Stimulated activated effector memory CD8-positive, alpha-beta T cell treated with anti-CD3 and anti-CD28 coated beads, Interleukin-12 subunit alpha, Interleukin-12 subunit beta, amount 100 ng/mL, for 72 hours (primary cell): ENCODE data around the gene PTPN5.

Experiments
- ATAC-seq: fragments of 150-1000 bp; cut with Tn5 transposase; 2 replicates; pipeline ENCODE4 v1.10.0; 2021
- DNase-seq, 2 donors: peaks; one replicate each; pipeline ENCODE4 v3.0.0; 2021 to 2022; ENCODE audit warnings: low spot score in 2 of 2
- H3K27ac Mint-ChIP-seq: one replicate; pipeline ENCODE4 v1.8.0; 2022; ENCODE audit warnings: mild to moderate bottlenecking, mixed read lengths
- H3K36me3 Mint-ChIP-seq: one replicate; pipeline ENCODE4 v1.8.0; 2022; ENCODE audit warnings: mild to moderate bottlenecking, mixed read lengths
- H3K4me1 Mint-ChIP-seq: one replicate; pipeline ENCODE4 v1.8.0; 2022; ENCODE audit warnings: mixed read lengths
- H3K4me3 Mint-ChIP-seq: one replicate; pipeline ENCODE4 v1.8.0; 2022; ENCODE audit warnings: mild to moderate bottlenecking, mixed read lengths
- H3K9me3 Mint-ChIP-seq: one replicate; pipeline ENCODE4 v1.8.0; 2022; ENCODE audit warnings: mixed read lengths

PTPN5 gene

DNA sequence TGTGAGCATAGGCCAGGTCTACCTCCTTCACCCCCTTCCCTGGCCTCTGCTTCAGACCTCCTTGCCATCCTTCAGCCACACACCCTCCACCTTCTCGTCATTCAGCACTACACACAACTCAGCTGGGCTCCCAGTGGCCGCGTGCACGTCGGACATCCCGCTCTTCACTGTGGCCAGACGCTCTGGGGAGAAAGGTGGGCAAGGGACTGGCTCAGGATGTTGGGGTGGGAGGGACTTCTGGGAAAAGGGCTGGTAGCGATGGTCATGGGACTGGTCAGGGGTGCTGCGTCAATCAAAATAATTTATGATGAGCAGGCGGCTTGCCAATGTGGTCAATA lies 77.2 kb downstream of the PTPN5 start:
- no peaks in the 10 kb centered on the region for H3K36me3 Mint-ChIP-seq
- DNase-seq (no peak), ATAC-seq (no peak)
- no peaks in the 10 kb centered on the region for H3K9me3 Mint-ChIP-seq
- no peak overlapping the region for H3K27ac Mint-ChIP-seq
- H3K4me3 Mint-ChIP-seq = no peak overlapping the region
- H3K4me1 Mint-ChIP-seq = no peaks in the 10 kb centered on the region

DNA sequence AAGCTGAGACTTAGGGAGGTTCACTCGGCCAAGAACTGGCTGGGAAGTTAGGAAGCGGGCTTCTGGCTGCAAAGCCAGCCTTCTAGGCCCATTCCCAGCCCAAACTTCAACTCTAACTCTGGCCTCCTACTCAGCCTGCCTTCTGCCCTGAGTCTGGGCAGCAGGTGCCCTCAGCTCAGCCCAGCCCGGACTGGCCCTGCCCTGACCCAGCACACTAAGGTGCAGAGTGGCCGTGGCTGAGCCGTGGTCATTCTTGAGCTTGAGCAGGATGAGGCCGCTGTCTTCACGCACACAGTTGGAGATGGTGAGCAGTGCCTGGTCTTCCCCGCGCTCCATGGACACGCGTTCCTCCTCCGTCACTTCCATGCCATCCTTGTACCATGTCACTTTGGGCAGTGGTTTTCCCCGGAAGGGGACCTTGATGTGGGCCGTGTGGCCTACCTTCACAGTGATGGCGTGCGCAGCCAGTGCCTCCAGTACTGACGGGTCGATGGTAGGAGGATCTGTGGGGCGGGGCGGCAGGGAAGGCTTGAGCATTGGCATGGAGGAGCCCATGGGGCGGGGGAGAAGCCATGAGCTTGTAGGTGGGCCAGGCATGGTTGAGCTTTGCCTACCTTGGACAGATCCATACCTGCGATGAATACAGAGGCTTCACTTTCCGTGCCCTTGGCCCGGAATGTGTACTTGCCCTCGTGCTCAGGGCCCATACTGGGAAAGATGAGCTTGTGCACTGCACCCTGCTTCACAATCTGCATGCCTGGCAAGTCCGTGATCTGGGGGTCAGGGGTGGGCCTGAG lies 77.8 kb downstream of the PTPN5 start:
- no peaks in the 10 kb centered on the region for H3K36me3 Mint-ChIP-seq
- DNase-seq (no peak), ATAC-seq (no peak)
- no peak overlapping the region for H3K27ac Mint-ChIP-seq
- no peaks in the 10 kb centered on the region for H3K9me3 Mint-ChIP-seq
- H3K4me3 Mint-ChIP-seq = no peak overlapping the region
- H3K4me1 Mint-ChIP-seq = no peaks in the 10 kb centered on the region

GRCh38 chr11:18710545-18710944 lies 81.1 kb downstream of the PTPN5 start:
- H3K4me3 Mint-ChIP-seq = no peak overlapping the region
- ATAC-seq = peak; percentile 27
- DNase-seq = no peak
- no peaks in the 10 kb centered on the region for H3K9me3 Mint-ChIP-seq
- peak overlapping the region; percentile 7 for H3K27ac Mint-ChIP-seq
- H3K36me3 Mint-ChIP-seq = no peaks in the 10 kb centered on the region
- peaks cover 13% of the 10 kb centered on the region for H3K4me1 Mint-ChIP-seq

- no peak overlapping the region for H3K4me3 Mint-ChIP-seq
- H3K9me3 Mint-ChIP-seq = no peaks in the 10 kb centered on the region
- no peak for DNase-seq
- H3K4me1 Mint-ChIP-seq = peaks cover 24% of the 10 kb centered on the region
- no peak overlapping the region for H3K27ac Mint-ChIP-seq
- H3K36me3 Mint-ChIP-seq = no peaks in the 10 kb centered on the region
- no peak for ATAC-seq
Measured at GRCh38 chr11:18709414-18709813, 82.2 kb downstream of the PTPN5 start.

DNA sequence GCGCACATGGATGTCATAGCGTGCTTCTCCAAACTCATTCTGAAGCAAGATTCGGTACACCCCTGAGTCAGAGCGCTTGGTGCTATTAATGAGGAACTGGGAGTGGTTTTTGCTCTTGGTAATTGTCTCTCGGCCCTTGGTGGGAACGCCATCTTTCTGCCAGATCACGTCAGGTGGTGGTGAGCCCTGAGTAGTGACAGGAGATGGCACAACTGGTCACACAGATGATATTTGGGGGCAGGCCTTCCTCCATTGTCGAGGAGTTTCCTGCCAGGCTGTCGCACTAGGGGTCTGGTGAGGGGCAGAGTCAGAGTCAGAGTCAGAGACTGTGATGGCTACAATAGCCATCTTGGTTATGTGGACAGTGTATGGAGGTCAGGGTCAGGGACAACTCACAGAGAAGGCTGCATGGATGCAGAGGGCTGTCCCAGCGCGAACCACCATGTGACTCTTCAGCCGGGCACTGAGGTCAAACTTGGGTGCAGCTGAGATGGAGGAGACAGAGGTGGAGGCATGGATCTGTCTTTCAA lies 83.7 kb downstream of the PTPN5 start:
- Mint-ChIP-seq H3K9me3 (no peaks in the 10 kb centered on the region), H3K36me3 (no peaks in the 10 kb centered on the region), H3K4me1 (peaks cover 27% of the 10 kb centered on the region), H3K4me3 (no peak overlapping the region), H3K27ac (no peak overlapping the region)
- DNase-seq = no peak
- no peak for ATAC-seq

- ATAC-seq = peak; percentile 76
- Mint-ChIP-seq H3K9me3 (no peaks in the 10 kb centered on the region), H3K27ac (peak overlapping the region; percentile 89), H3K4me1 (peaks cover 27% of the 10 kb centered on the region), H3K4me3 (peak overlapping the region; percentile 79), H3K36me3 (no peaks in the 10 kb centered on the region)
- DNase-seq = no peak
Measured at GRCh38 chr11:18706330-18707243, 85.0 kb downstream of the PTPN5 start.

GRCh38 chr11:18705651-18706281 lies 85.8 kb downstream of the PTPN5 start:
- peak; percentile 57 for ATAC-seq
- Mint-ChIP-seq H3K9me3 (no peaks in the 10 kb centered on the region), H3K27ac (peak overlapping the region; percentile 89), H3K4me1 (peaks cover 27% of the 10 kb centered on the region), H3K4me3 (peak overlapping the region; percentile 79), H3K36me3 (no peaks in the 10 kb centered on the region)
- DNase-seq = no peak

- ATAC-seq (no peak), DNase-seq (no peak)
- Mint-ChIP-seq H3K36me3 (no peaks in the 10 kb centered on the region), H3K27ac (no peak overlapping the region), H3K4me3 (peak overlapping the region; percentile 79), H3K4me1 (peaks cover 34% of the 10 kb centered on the region), H3K9me3 (no peaks in the 10 kb centered on the region)
Measured at GRCh38 chr11:18704698-18705097, 86.9 kb downstream of the PTPN5 start.

- peaks cover 39% of the 10 kb centered on the region for H3K4me1 Mint-ChIP-seq
- H3K27ac Mint-ChIP-seq = no peak overlapping the region
- no peaks in the 10 kb centered on the region for H3K9me3 Mint-ChIP-seq
- no peaks in the 10 kb centered on the region for H3K36me3 Mint-ChIP-seq
- ATAC-seq (no peak), DNase-seq (no peak)
- H3K4me3 Mint-ChIP-seq = no peak overlapping the region
Measured at GRCh38 chr11:18704045-18704645, 87.5 kb downstream of the PTPN5 start.

GRCh38 chr11:18703001-18703763 lies 88.4 kb downstream of the PTPN5 start:
- no peak for DNase-seq
- ATAC-seq = no peak
- H3K9me3 Mint-ChIP-seq = no peaks in the 10 kb centered on the region
- no peak overlapping the region for H3K4me3 Mint-ChIP-seq
- H3K4me1 Mint-ChIP-seq = peaks cover 43% of the 10 kb centered on the region
- no peaks in the 10 kb centered on the region for H3K36me3 Mint-ChIP-seq
- no peak overlapping the region for H3K27ac Mint-ChIP-seq

GRCh38 chr11:18701614-18702216 lies 89.9 kb downstream of the PTPN5 start:
- ATAC-seq = no peak
- Mint-ChIP-seq H3K4me1 (peaks cover 46% of the 10 kb centered on the region), H3K9me3 (no peaks in the 10 kb centered on the region), H3K4me3 (no peak overlapping the region), H3K36me3 (no peaks in the 10 kb centered on the region), H3K27ac (no peak overlapping the region)
- DNase-seq = no peak

- no peak overlapping the region for H3K4me3 Mint-ChIP-seq
- no peak overlapping the region for H3K27ac Mint-ChIP-seq
- peaks cover 40% of the 10 kb centered on the region for H3K4me1 Mint-ChIP-seq
- no peaks in the 10 kb centered on the region for H3K9me3 Mint-ChIP-seq
- H3K36me3 Mint-ChIP-seq = no peaks in the 10 kb centered on the region
- DNase-seq (no peak), ATAC-seq (no peak)
Measured at GRCh38 chr11:18700872-18701271, 90.7 kb downstream of the PTPN5 start.

- Mint-ChIP-seq H3K4me3 (peak overlapping the region; percentile 71), H3K4me1 (peaks cover 37% of the 10 kb centered on the region)
Measured at GRCh38 chr11:18700375-18700774, 91.2 kb downstream of the PTPN5 start.

GRCh38 chr11:18699848-18700261 lies 91.7 kb downstream of the PTPN5 start:
- no peak for DNase-seq
- no peak overlapping the region for H3K27ac Mint-ChIP-seq
- no peaks in the 10 kb centered on the region for H3K36me3 Mint-ChIP-seq
- no peak for ATAC-seq
- peaks cover 31% of the 10 kb centered on the region for H3K4me1 Mint-ChIP-seq
- H3K9me3 Mint-ChIP-seq = no peaks in the 10 kb centered on the region
- peak overlapping the region; percentile 71 for H3K4me3 Mint-ChIP-seq

More at GRCh38 chr11:18700375-18700774, 91.2 kb downstream of the PTPN5 start:
- ATAC-seq (no peak), DNase-seq (no peak)
- Mint-ChIP-seq H3K9me3 (no peaks in the 10 kb centered on the region), H3K27ac (no peak overlapping the region), H3K36me3 (no peaks in the 10 kb centered on the region)
